Measurements from ENCODE around the gene PLPP3.

Gene PLPP3

GRCh38 chr1:56522680-56523079, 56.7 kb downstream of the PLPP3 start:
- no peak for DNase-seq (ENCODE audit: low read depth in 2 of 2)

- no peak for DNase-seq (ENCODE audit: low read depth in 2 of 2)
Measured at GRCh38 chr1:56520016-56520601, 59.3 kb downstream of the PLPP3 start.

GRCh38 chr1:56517404-56518130, 61.8 kb downstream of the PLPP3 start:
- no peak for DNase-seq (ENCODE audit: low read depth in 2 of 2)

- DNase-seq (ENCODE audit: low read depth in 2 of 2): no peak
Measured at GRCh38 chr1:56516539-56517252, 62.7 kb downstream of the PLPP3 start.

- DNase-seq (ENCODE audit: low read depth in 2 of 2): no peak
Measured at GRCh38 chr1:56515898-56516538, 63.3 kb downstream of the PLPP3 start.

- no peak for DNase-seq (ENCODE audit: low read depth in 2 of 2)
Measured at GRCh38 chr1:56512724-56513494, 66.5 kb downstream of the PLPP3 start.

GRCh38 chr1:56511766-56512165, 67.6 kb downstream of the PLPP3 start:
- DNase-seq (ENCODE audit: low read depth in 2 of 2): no peak

- DNase-seq (ENCODE audit: low read depth in 2 of 2): no peak
Measured at GRCh38 chr1:56511364-56511763, 68.0 kb downstream of the PLPP3 start.

GRCh38 chr1:56510642-56511021, 68.7 kb downstream of the PLPP3 start:
- no peak for DNase-seq (ENCODE audit: low read depth in 2 of 2)

GRCh38 chr1:56509713-56510641, 69.4 kb downstream of the PLPP3 start:
- DNase-seq (ENCODE audit: low read depth in 2 of 2): no peak

- DNase-seq (ENCODE audit: low read depth in 2 of 2): no peak
Measured at GRCh38 chr1:56508523-56508983, 70.8 kb downstream of the PLPP3 start.

GRCh38 chr1:56507925-56508522, 71.3 kb downstream of the PLPP3 start:
- no peak for DNase-seq (ENCODE audit: low read depth in 2 of 2)

- DNase-seq (ENCODE audit: low read depth in 2 of 2): no peak
Measured at GRCh38 chr1:56506951-56507491, 72.3 kb downstream of the PLPP3 start.

- no peak for DNase-seq (ENCODE audit: low read depth in 2 of 2)
Measured at GRCh38 chr1:56505792-56506743, 73.3 kb downstream of the PLPP3 start.

GRCh38 chr1:56502700-56503245, 76.6 kb downstream of the PLPP3 start:
- DNase-seq (ENCODE audit: low read depth in 2 of 2): no peak

GRCh38 chr1:56501888-56502287, 77.5 kb downstream of the PLPP3 start:
- DNase-seq (ENCODE audit: low read depth in 2 of 2): no peak

- no peak for DNase-seq (ENCODE audit: low read depth in 2 of 2)
Measured at GRCh38 chr1:56501426-56501825, 77.9 kb downstream of the PLPP3 start.
